GM18951 (cell line): ENCODE measurements around the gene EGFL6.
"Not testable (repeated sequence)": the region's sequence is repeated elsewhere in the genome, so short reads cannot be mapped to it uniquely, and the experiment has no call there.

ENCODE experiments used
- POLR2A ChIP-seq: IDR thresholded peaks from 4 replicates; pipeline ENCODE4 v1.6.1; 2011; ENCODE audit warnings: mild to moderate bottlenecking; ENCODE audit not compliant: insufficient read length, insufficient read depth; ENCODE audit errors: extremely low read depth
- in situ Hi-C: fragments of 300-500 bp; cut with MboI; formaldehyde crosslinking; loops from one replicate; pipeline ENCODE4 v1.12.0; 2022; ENCODE audit warnings: low sequenced_read_pairs, mixed read lengths, inconsistent platforms; ENCODE audit not compliant: unreplicated experiment

Gene EGFL6

GRCh38 chrX:13669246-13669737 lies 99.9 kb downstream of the EGFL6 start:
- in situ Hi-C loops = no loop called here
- no peak for TF ChIP-seq POLR2A

GRCh38 chrX:13669755-13670154 lies 100.4 kb downstream of the EGFL6 start:
- in situ Hi-C loops = not testable (repeated sequence)

- no peak for TF ChIP-seq POLR2A
- in situ Hi-C loops = no loop called here
These were observed 100.8 kb downstream of the EGFL6 start for GRCh38 chrX:13670197-13670596.

- no peak for TF ChIP-seq POLR2A
- in situ Hi-C loops = no loop called here
These were observed 103.6 kb downstream of the EGFL6 start for GRCh38 chrX:13673016-13673415.

GRCh38 chrX:13676885-13677284 lies 107.5 kb downstream of the EGFL6 start:
- in situ Hi-C loops = no loop called here

GRCh38 chrX:13679700-13680099 lies 110.3 kb downstream of the EGFL6 start:
- in situ Hi-C loops = not testable (repeated sequence)

More at GRCh38 chrX:13676885-13677284, 107.5 kb downstream of the EGFL6 start:
- no peak for TF ChIP-seq POLR2A

GRCh38 chrX:13681595-13681994 lies 112.2 kb downstream of the EGFL6 start:
- in situ Hi-C loops = no loop called here
- no peak for TF ChIP-seq POLR2A
